ENCODE results near the gene TRIM38. TPM values are rescaled to one million over a fixed set of nuclear protein-coding genes. Genes with fewer than 3 reads are reported as not detected.

The TRIM38 gene
- total and polyA plus RNA-seq, 2 donors (not counting 3 experiments of a cell fraction or from before 2014, with no cell fraction given), result 5.1 to 13.2 TPM

- dilution Hi-C loops (cut with MboI; ENCODE audit: extremely low pct_ligation_motif_present, low sequenced_read_pairs) (no loop called here), intact Hi-C loops (cut with micrococcal nuclease) (no loop called here)
- H3K4me2 ChIP-seq (ENCODE audit: insufficient read depth, low read length), result no peak overlapping the region
- peaks cover 2 to 5% of the 10 kb centered on the region in 2 experiments for H3K27me3 ChIP-seq (ENCODE audit: control insufficient read depth in 2 of 2, insufficient read depth in 2 of 2, low read length in 2 of 2)
- TF ChIP-seq CTCF (IDR thresholded peaks at IDR 0.05; ENCODE audit: extremely low read depth in 1 of 2, insufficient read depth in 1 of 2, low read depth in 1 of 2, low read length in 2 of 2) (no peak), GATA2 (IDR thresholded peaks at IDR 0.05; ENCODE audit: insufficient read depth, insufficient read length, low read depth, low read length) (no peak), MYC (IDR thresholded peaks at IDR 0.05; ENCODE audit: low read depth, low read length) (no peak), JUN (IDR thresholded peaks at IDR 0.05; ENCODE audit: borderline replicate concordance, insufficient read depth, insufficient read length, low read depth) (no peak), EZH2 (IDR thresholded peaks at IDR 0.05; ENCODE audit: borderline replicate concordance, low read depth, low read length, severe bottlenecking) (no peak), FOS (IDR thresholded peaks at IDR 0.05; ENCODE audit: borderline replicate concordance, insufficient read depth, low read length) (no peak), MAX (IDR thresholded peaks at IDR 0.05; ENCODE audit: insufficient read depth, insufficient read length) (no peak), POLR2A (IDR thresholded peaks at IDR 0.05; ENCODE audit: low read depth, low read length) (no peak), POLR2AphosphoS5 (IDR thresholded peaks at IDR 0.05; ENCODE audit: insufficient read depth, low read depth, low read length) (no peak)
- no peak for DNase-seq (ENCODE audit: low read depth, low spot score)
- FAIRE-seq, result no peak
- H3K9ac ChIP-seq (replicated peaks; ENCODE audit: extremely low read depth, insufficient read depth, low read length), result no peak overlapping the region
- no peaks in the 10 kb centered on the region for H3K79me2 ChIP-seq (ENCODE audit: control insufficient read depth, insufficient read depth, low read length)
- ChIA-PET CTCF (no interaction called here), POLR2A (no interaction called here)
- H2AFZ ChIP-seq (ENCODE audit: low read depth, low read length), result no peak overlapping the region
- no peaks in the 10 kb centered on the region for H3K9me1 ChIP-seq (replicated peaks; ENCODE audit: control insufficient read depth, extremely low read depth, insufficient read depth, low read length)
- H4K20me1 ChIP-seq (replicated peaks; ENCODE audit: control insufficient read depth, extremely low read depth, insufficient read depth, low read length), result no peaks in the 10 kb centered on the region
- no TSS peak for BruUV-seq (replicated peaks)
- no peaks in the 10 kb centered on the region for H3K4me1 ChIP-seq (ENCODE audit: control insufficient read depth, extremely low read depth, insufficient read depth, low read length)
- H3K27ac ChIP-seq (ENCODE audit: insufficient read depth, low read depth, low read length), result no peak overlapping the region
- H3K36me3 ChIP-seq (ENCODE audit: control insufficient read depth in 2 of 2, extremely low read depth in 1 of 2, insufficient read depth in 2 of 2, low read length in 2 of 2), result no peaks in the 10 kb centered on the region
- H3K4me3 ChIP-seq (replicated peaks in 1 of 3; ENCODE audit: insufficient read depth in 1 of 3, low read depth in 1 of 3, low read length in 3 of 3), result no peak overlapping the region
- H3K9me3 ChIP-seq (replicated peaks; ENCODE audit: control insufficient read depth, insufficient read depth, low read length), result no peaks in the 10 kb centered on the region
These were observed 12.3 kb upstream of the TRIM38 start for GRCh38 chr6:25950297-25950696.

Data from endothelial cell of umbilical vein (primary cell).